GM20000 (cell line): ENCODE results near the gene SLC1A2.
A peak's percentile ranks its signal among the peaks of the same experiment; 100 is the strongest.

Experiments
- DNase-seq: peaks from one replicate; pipeline ENCODE4 v3.0.0; 2012; ENCODE audit warnings: low spot score
- TF ChIP-seq, protein P1 (sequence below): IDR thresholded peaks from 2 replicates; pipeline ENCODE4 v1.5.1; 2012; ENCODE audit warnings: mild to moderate bottlenecking, control low read depth; ENCODE audit errors: extremely low read depth, missing control alignments

The SLC1A2 gene

DNA sequence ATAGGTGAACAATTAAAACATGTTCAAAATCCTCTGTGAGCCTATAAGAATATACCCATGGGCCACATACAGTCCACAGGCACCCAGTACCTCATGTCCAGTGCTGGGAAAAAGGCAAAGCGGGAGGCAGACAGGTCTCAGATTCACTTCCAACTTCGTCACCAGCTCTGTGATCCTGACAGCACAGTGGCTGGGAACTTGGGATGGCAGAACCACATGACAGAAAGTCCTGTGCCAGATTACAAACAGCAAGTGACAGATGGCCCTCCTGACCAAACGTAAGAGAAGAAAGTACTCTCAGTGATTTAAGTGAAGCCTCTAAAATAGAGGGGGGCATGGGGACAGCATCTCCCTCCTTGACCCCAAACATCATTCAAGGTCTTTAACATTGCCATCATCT, 5.8 kb downstream of the SLC1A2 start:
- TF ChIP-seq, protein P1, sequence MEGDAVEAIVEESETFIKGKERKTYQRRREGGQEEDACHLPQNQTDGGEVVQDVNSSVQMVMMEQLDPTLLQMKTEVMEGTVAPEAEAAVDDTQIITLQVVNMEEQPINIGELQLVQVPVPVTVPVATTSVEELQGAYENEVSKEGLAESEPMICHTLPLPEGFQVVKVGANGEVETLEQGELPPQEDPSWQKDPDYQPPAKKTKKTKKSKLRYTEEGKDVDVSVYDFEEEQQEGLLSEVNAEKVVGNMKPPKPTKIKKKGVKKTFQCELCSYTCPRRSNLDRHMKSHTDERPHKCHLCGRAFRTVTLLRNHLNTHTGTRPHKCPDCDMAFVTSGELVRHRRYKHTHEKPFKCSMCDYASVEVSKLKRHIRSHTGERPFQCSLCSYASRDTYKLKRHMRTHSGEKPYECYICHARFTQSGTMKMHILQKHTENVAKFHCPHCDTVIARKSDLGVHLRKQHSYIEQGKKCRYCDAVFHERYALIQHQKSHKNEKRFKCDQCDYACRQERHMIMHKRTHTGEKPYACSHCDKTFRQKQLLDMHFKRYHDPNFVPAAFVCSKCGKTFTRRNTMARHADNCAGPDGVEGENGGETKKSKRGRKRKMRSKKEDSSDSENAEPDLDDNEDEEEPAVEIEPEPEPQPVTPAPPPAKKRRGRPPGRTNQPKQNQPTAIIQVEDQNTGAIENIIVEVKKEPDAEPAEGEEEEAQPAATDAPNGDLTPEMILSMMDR = no peak
- DNase-seq = no peak

DNA sequence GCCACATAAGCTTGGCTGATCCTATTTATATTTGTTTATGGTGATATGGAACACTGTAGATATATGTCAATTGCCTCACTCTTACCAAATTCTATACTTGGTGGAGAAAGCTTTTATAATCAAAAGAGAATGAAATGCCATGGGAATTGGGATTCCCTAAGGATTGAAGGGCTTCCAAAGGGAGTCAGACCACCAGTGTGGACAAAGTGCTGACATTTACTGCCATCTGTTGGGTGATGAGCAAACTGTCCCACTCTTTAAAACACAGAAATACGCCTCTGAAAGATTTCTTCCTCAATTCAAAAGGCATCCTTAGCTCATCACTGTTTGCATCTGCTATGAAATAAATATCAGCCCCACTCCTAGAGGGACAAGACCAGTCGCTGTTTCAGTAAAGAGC, 7.1 kb downstream of the SLC1A2 start:
- peak; percentile 34 for DNase-seq
- TF ChIP-seq, protein P1 = peak; percentile 14

DNA sequence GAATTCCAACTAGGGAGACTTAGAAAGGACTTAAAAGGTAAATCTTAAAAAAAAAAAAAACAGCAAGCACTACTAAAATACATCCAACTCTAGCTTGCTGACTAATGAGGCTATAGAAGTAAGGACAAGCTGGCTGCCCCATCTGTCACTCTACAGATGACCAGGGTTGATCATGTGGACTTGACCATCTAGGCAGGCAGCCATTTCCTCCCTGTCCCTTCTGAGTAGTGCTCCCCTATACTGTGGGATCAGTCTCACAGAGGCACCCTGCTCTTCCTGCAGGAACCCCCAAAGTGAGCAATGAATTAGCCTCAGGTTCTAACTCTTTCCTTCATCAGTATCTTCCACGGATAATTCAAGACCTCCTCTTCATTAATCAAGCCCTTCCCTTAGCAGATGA, 12.3 kb downstream of the SLC1A2 start:
- TF ChIP-seq, protein P1 = no peak
- DNase-seq = no peak

DNA sequence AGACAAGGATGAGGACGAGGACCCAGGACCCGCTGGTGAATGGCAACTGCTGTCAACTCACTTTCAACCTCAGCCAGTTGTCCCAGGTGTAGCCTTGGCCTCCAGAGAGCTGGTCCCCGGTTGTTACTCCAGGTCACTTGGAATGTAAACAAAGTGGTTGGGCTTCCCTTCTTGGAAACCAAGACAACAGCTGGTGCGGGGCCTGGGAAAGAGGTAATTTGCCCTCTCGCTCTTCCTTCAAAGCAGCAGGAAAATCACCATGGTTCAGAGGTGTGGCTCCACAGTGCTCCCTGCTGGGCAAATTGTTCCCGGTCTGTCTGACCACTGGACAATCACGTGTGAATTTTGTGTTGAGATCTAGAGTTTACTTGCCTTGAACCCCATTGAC, 15.0 kb downstream of the SLC1A2 start:
- peak; percentile 33 for DNase-seq
- TF ChIP-seq, protein P1 = peak; percentile 40

DNA sequence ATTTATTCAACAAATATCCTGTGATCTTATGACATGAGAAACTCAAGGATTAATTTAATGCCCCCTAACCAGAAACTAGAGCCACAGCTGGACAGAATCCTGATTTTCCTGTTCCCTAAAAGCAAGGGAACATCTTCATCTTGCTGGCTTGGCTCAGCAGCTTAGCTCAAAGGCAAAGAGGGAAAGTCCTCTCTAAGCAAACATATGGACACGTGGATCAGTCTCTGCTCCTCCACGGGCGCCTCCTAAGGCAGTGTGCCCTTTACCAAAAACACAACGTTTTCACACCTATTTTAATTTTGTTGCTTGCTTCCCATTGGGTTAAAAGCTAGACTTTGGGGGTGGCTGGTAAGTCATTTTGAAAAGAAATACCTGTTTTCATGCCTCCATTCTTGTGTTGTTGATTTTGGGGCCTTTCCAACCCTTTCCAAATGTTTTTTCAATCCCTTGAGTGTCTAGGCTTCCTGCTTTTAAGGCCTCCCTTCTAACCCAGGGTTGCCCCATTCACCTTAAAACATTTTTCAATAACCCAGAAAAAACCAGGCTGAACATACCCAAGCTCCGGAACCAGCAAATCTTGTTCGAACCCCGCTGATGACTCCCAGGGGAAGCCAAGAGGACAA, 15.5 kb downstream of the SLC1A2 start:
- DNase-seq = no peak
- TF ChIP-seq, protein P1 = no peak

DNA sequence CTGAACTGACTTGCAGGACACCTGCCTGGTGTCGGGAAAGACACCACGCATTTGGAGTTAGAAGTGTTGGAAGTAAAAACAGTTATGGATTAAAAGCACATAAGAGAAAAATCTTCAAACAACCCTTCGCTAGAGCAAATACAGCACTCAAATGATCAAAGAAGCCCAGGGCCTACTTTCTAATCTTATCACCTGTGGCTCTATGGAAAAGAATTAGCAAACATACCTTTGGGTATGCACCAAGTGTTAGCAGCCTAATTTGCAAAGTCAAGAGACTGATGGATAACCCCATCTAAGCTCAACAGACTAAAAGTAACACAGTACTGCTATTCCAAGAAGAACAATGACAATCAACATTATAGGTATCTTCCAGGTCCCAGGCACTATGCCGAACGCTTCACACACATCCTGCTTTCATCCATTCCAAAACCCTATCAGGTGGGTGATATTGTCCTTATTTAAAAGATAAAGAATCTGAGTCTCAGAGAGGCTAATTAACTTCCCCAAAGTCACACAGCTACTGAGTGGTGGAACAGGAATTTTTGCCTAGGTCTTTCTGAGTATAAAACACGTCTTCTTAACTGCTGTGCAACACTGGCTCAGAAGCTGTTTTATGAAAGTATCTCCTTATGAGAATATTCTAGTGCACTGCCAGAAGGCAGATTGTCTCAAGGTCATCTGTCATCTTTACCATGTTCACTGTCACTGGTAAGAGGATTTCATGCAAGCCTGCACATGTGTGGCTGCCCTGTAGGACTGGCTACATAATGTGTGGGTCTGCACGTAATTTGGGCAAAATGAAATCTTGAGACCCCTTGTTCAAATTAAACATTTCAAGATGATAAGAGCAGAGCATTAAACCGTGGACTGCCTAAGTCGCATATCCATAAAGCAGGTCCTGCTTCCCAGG, 16.4 kb downstream of the SLC1A2 start:
- TF ChIP-seq, protein P1 = no peak
- DNase-seq = no peak

DNA sequence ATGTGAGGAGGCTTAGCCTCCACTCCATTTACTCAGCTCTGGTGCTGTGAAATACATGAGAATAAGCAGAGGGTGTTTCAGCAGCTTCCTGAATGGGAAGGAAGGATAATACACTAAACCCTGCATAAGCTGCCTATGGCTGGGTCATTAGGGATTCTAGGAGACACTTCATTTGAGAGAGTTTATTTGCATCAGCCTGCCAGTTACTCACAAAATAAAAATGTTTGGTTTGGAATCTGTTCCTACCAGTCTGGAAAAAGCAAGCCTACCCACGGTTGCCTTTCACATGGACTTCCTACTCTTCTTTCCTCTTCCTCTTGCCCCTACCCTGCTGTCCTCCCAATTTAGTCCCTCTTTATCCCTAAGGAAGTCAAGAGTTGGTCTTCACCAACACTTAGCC, 20.5 kb downstream of the SLC1A2 start:
- no peak for DNase-seq

More for the DNA sequence above, 20.5 kb downstream of the SLC1A2 start:
- TF ChIP-seq, protein P1 = no peak
